ENCODE measurements around the gene GJA8.
"Not testable (repeated sequence)": the region's sequence is repeated elsewhere in the genome, so short reads cannot be mapped to it uniquely, and the experiment has no call there.

GJA8 gene

GRCh38 chr1:147913362-147913942 lies 10.9 kb downstream of the GJA8 start:
- in situ Hi-C loops (cut with MboI; ENCODE audit: low pct_unique_long_range_greater_than_20kb, low sequenced_read_pairs): no loop called here
- no peak for DNase-seq

GRCh38 chr1:147919896-147920295 lies 17.3 kb downstream of the GJA8 start:
- DNase-seq: no peak
- in situ Hi-C loops (cut with MboI; ENCODE audit: low pct_unique_long_range_greater_than_20kb, low sequenced_read_pairs): no loop called here

- DNase-seq: no peak
- in situ Hi-C loops (cut with MboI; ENCODE audit: low pct_unique_long_range_greater_than_20kb, low sequenced_read_pairs): no loop called here
These were observed 22.2 kb downstream of the GJA8 start for GRCh38 chr1:147924813-147925212.

- in situ Hi-C loops (cut with MboI; ENCODE audit: low pct_unique_long_range_greater_than_20kb, low sequenced_read_pairs); DNase-seq: not testable (repeated sequence)
These were observed 24.6 kb downstream of the GJA8 start for GRCh38 chr1:147927215-147927614.

GRCh38 chr1:147927689-147928088 lies 25.1 kb downstream of the GJA8 start:
- DNase-seq; in situ Hi-C loops (cut with MboI; ENCODE audit: low pct_unique_long_range_greater_than_20kb, low sequenced_read_pairs): not testable (repeated sequence)

- DNase-seq: peak; percentile 87
- in situ Hi-C loops (cut with MboI; ENCODE audit: low pct_unique_long_range_greater_than_20kb, low sequenced_read_pairs): not testable (repeated sequence)
These were observed 25.9 kb downstream of the GJA8 start, which contains the start of gene GPR89B for GRCh38 chr1:147928236-147929132. Gene GPR89B, plus strand, starts transcription at chr1:147928420. Its CDS starts 117 bp downstream, at chr1:147928537.

GRCh38 chr1:147931137-147931536 lies 28.5 kb downstream of the GJA8 start:
- in situ Hi-C loops (cut with MboI; ENCODE audit: low pct_unique_long_range_greater_than_20kb, low sequenced_read_pairs); DNase-seq: not testable (repeated sequence)

- in situ Hi-C loops (cut with MboI; ENCODE audit: low pct_unique_long_range_greater_than_20kb, low sequenced_read_pairs); DNase-seq: not testable (repeated sequence)
These were observed 32.7 kb downstream of the GJA8 start for GRCh38 chr1:147935296-147935695.

GRCh38 chr1:147940456-147940855 lies 37.9 kb downstream of the GJA8 start:
- DNase-seq; in situ Hi-C loops (cut with MboI; ENCODE audit: low pct_unique_long_range_greater_than_20kb, low sequenced_read_pairs): not testable (repeated sequence)

- DNase-seq; in situ Hi-C loops (cut with MboI; ENCODE audit: low pct_unique_long_range_greater_than_20kb, low sequenced_read_pairs): not testable (repeated sequence)
These were observed 40.0 kb downstream of the GJA8 start for GRCh38 chr1:147942563-147942962.

- DNase-seq; in situ Hi-C loops (cut with MboI; ENCODE audit: low pct_unique_long_range_greater_than_20kb, low sequenced_read_pairs): not testable (repeated sequence)
These were observed 46.9 kb downstream of the GJA8 start for GRCh38 chr1:147949517-147949916.
